HEK293 (cell line): ENCODE results near the gene GPR162.

Source experiments
- CTCF ChIA-PET: fragments of 350-600 bp; formaldehyde crosslinking; extraction: SDS; loops from one replicate; lab custom pipeline; 2021; ENCODE audit warnings: antibody characterized with exemption; lab: Yijun Ruan, JAX
- POLR2A ChIA-PET: fragments of 300-600 bp; formaldehyde crosslinking; extraction: SDS; loops from one replicate; lab custom pipeline; 2020; ENCODE audit warnings: antibody characterized with exemption, inconsistent platforms; lab: Yijun Ruan, JAX
- H3K27ac ChIP-seq: fragments of 200-500 bp; sonication (Bioruptor generic); 2 replicates; pipeline ENCODE4 v1.5.1; 2014; ENCODE audit warnings: low read depth, low read length, control low read depth, inconsistent platforms; ENCODE audit errors: extremely low read depth
- H3K36me3 ChIP-seq, 2 experiments: fragments of 200-500 bp in 1 of 2; sonication (Bioruptor generic) in 1 of 2; 1 replicate in 1 of 2; 2 replicates in 1 of 2; pipeline ENCODE4 v1.5.1; 2014 to 2017; ENCODE audit warnings: inconsistent platforms in 2 of 2, low read length in 2 of 2; ENCODE audit not compliant: control insufficient read depth in 2 of 2, insufficient read depth in 1 of 2
- H3K4me1 ChIP-seq: fragments of 200-500 bp; sonication (Bioruptor generic); 2 replicates; pipeline ENCODE4 v1.5.1; 2014; ENCODE audit warnings: mild to moderate bottlenecking, low read length, inconsistent platforms; ENCODE audit not compliant: control insufficient read depth, insufficient read depth
- H3K4me3 ChIP-seq: 2 replicates; pipeline ENCODE4 v1.5.1; 2011; ENCODE audit warnings: low read depth, mild to moderate bottlenecking, control low read depth, low read length, moderate library complexity
- H3K9me3 ChIP-seq: fragments of 200-500 bp; sonication (Bioruptor generic); 2 replicates; pipeline ENCODE4 v1.5.1; 2014; ENCODE audit warnings: low read depth, low read length, inconsistent platforms; ENCODE audit not compliant: control insufficient read depth, insufficient read depth
- GLI2 ChIP-seq: fragments of 450-650 bp; formaldehyde crosslinking; IDR thresholded peaks from 2 replicates; pipeline ENCODE4; 2017; ENCODE audit warnings: missing biosample characterization, missing genetic modification characterization, low read depth, borderline replicate concordance
- KLF1 ChIP-seq: fragments of 450-650 bp; formaldehyde crosslinking; IDR thresholded peaks from 2 replicates; pipeline ENCODE4 v1.5.1; 2016; ENCODE audit warnings: missing biosample characterization, missing genetic modification characterization
- PBX3 ChIP-seq: sonication (generic); formaldehyde crosslinking; IDR thresholded peaks from 2 replicates; pipeline ENCODE4 v1.8.1; 2022; ENCODE audit warnings: mild to moderate bottlenecking, moderate library complexity, missing genetic modification reagents
- PRDM2 ChIP-seq: fragments of 450-650 bp; formaldehyde crosslinking; IDR thresholded peaks from 2 replicates; pipeline ENCODE4 v1.5.1; 2016; ENCODE audit warnings: missing biosample characterization, missing genetic modification characterization, borderline replicate concordance
- REPIN1 ChIP-seq: fragments of 450-650 bp; formaldehyde crosslinking; IDR thresholded peaks from 2 replicates; pipeline ENCODE4 v1.5.1; 2017; ENCODE audit warnings: missing biosample characterization, missing genetic modification characterization, low read depth
- SP2 ChIP-seq: fragments of 450-650 bp; formaldehyde crosslinking; IDR thresholded peaks from 2 replicates; pipeline ENCODE4 v1.5.1; 2016; ENCODE audit warnings: missing biosample characterization, missing genetic modification characterization
- ZBTB21 ChIP-seq: fragments of 450-650 bp; formaldehyde crosslinking; IDR thresholded peaks from 2 replicates; pipeline ENCODE4 v1.5.1; 2017; ENCODE audit warnings: missing biosample characterization, missing genetic modification characterization
- ZNF121 ChIP-seq: fragments of 450-650 bp; formaldehyde crosslinking; IDR thresholded peaks from 2 replicates; pipeline ENCODE4 v1.5.1; 2016; ENCODE audit warnings: missing biosample characterization, missing genetic modification characterization
- ZNF140 ChIP-seq: fragments of 450-650 bp; formaldehyde crosslinking; IDR thresholded peaks from 2 replicates; pipeline ENCODE4 v1.5.1; 2016; ENCODE audit warnings: missing biosample characterization, missing genetic modification characterization
- ZNF16 ChIP-seq: fragments of 450-650 bp; formaldehyde crosslinking; IDR thresholded peaks from 2 replicates; pipeline ENCODE4 v1.5.1; 2016; ENCODE audit warnings: low read depth, missing biosample characterization, missing genetic modification characterization
- ZNF248 ChIP-seq: fragments of 450-650 bp; formaldehyde crosslinking; IDR thresholded peaks from 2 replicates; pipeline ENCODE4 v1.5.1; 2017; ENCODE audit warnings: missing biosample characterization, missing genetic modification characterization
- ZNF341 ChIP-seq: fragments of 450-650 bp; formaldehyde crosslinking; IDR thresholded peaks from 2 replicates; pipeline ENCODE4; 2016; ENCODE audit warnings: low read depth, missing biosample characterization, missing genetic modification characterization
- ZNF366 ChIP-seq: fragments of 450-650 bp; formaldehyde crosslinking; conservative IDR thresholded peaks from 2 replicates; pipeline ENCODE4 v1.5.1; 2016; ENCODE audit warnings: missing biosample characterization, missing genetic modification characterization
- ZNF449 ChIP-seq: fragments of 450-650 bp; formaldehyde crosslinking; IDR thresholded peaks from 2 replicates; pipeline ENCODE4 v1.5.1; 2017; ENCODE audit warnings: missing biosample characterization, mild to moderate bottlenecking, missing genetic modification characterization, moderate library complexity
- ZNF624 ChIP-seq: fragments of 450-650 bp; formaldehyde crosslinking; IDR thresholded peaks from 2 replicates; pipeline ENCODE4 v1.5.1; 2017; ENCODE audit warnings: missing biosample characterization, missing genetic modification characterization

The GPR162 gene

GRCh38 chr12:6779708-6780432 is 41.8 kb upstream of the GPR162 start (continued):
- TF ChIP-seq ZNF16 (tag by site-specific recombination) (no peak), ZNF624 (tag by site-specific recombination) (no peak), ZNF248 (no peak), ZNF121 (tag by site-specific recombination) (no peak), GLI2 (tag by site-specific recombination) (no peak), KLF1 (tag by site-specific recombination) (no peak), ZNF341 (tag by site-specific recombination) (no peak)

GRCh38 chr12:6780573-6780972 is 41.0 kb upstream of the GPR162 start:
- H3K27ac ChIP-seq = no peak overlapping the region
- TF ChIP-seq ZNF449 (no peak), PBX3 (CRISPR knock-in tag) (no peak), PRDM2 (tag by site-specific recombination) (no peak), ZNF366 (no peak), ZNF140 (no peak), ZBTB21 (tag by site-specific recombination) (no peak), SP2 (tag by site-specific recombination) (no peak), REPIN1 (tag by site-specific recombination) (no peak)
- H3K4me1 ChIP-seq = peaks cover 7% of the 10 kb centered on the region
- H3K4me3 ChIP-seq = no peak overlapping the region
- POLR2A ChIA-PET = interaction anchor here (0.6 to 1.1 kb wide), 3 partner anchors 35 to 91 kb away, joined by 3 to 4 read pairs (median 4); partner anchors contain the start of gene ZNF384
- CTCF ChIA-PET = interaction anchor here (0.7 to 8.3 kb wide), 10 partner anchors 9 to 128 kb away, joined by 3 to 71 read pairs (median 4); partner anchors contain the start of genes CD4, MLF2, PTMS and USP5
- no peaks in the 10 kb centered on the region for H3K36me3 ChIP-seq
- H3K9me3 ChIP-seq = no peaks in the 10 kb centered on the region
